Astrocyte (in vitro differentiated cells and primary cell): ENCODE data around the gene TWSG1. TPM values are rescaled to one million over a fixed set of nuclear protein-coding genes. Genes with fewer than 3 reads are reported as not detected.

Experiments
- DNase-seq: peaks from one replicate; pipeline ENCODE4 v3.0.0-alpha.2; 2010; ENCODE audit warnings: low read depth
- FAIRE-seq: peaks from 2 replicates; lab custom pipeline; 2011; peaks lifted over from hg19 to GRCh38; lab: Jason Lieb, UNC
- H2AFZ ChIP-seq: 2 replicates; pipeline ENCODE4 v1.6.0; 2012; ENCODE audit warnings: low read depth, low read length, inconsistent platforms
- H3K27ac ChIP-seq: 2 replicates; pipeline ENCODE4 v1.5.1; 2011; ENCODE audit warnings: low read depth, low read length, inconsistent platforms
- H3K27me3 ChIP-seq: 2 replicates; pipeline ENCODE4 v1.6.0; 2011; ENCODE audit warnings: low read length, inconsistent platforms; ENCODE audit not compliant: insufficient read depth
- H3K36me3 ChIP-seq: 2 replicates; pipeline ENCODE4 v1.5.1; 2011; ENCODE audit warnings: low read length, inconsistent platforms; ENCODE audit not compliant: insufficient read depth
- H3K4me1 ChIP-seq: 2 replicates; pipeline ENCODE4 v1.5.1; 2011; ENCODE audit warnings: low read length, inconsistent platforms; ENCODE audit not compliant: insufficient read depth
- H3K4me2 ChIP-seq: 2 replicates; pipeline ENCODE4 v1.6.0; 2012; ENCODE audit warnings: low read length, inconsistent platforms
- H3K4me3 ChIP-seq: 2 replicates; pipeline ENCODE4 v1.5.1; 2011; ENCODE audit warnings: low read depth, mild to moderate bottlenecking, low read length, inconsistent platforms; ENCODE audit not compliant: insufficient read depth
- H3K79me2 ChIP-seq: 2 replicates; pipeline ENCODE4 v1.6.0; 2012; ENCODE audit warnings: mild to moderate bottlenecking, low read length, inconsistent platforms; ENCODE audit not compliant: insufficient read depth
- H3K9ac ChIP-seq: 2 replicates; pipeline ENCODE4 v1.6.0; 2012; ENCODE audit warnings: mild to moderate bottlenecking, low read length, inconsistent platforms
- H3K9me3 ChIP-seq: 2 replicates; pipeline ENCODE4 v1.5.1; 2012; ENCODE audit warnings: low read depth, mild to moderate bottlenecking, low read length, inconsistent platforms; ENCODE audit not compliant: insufficient read depth
- H4K20me1 ChIP-seq: 2 replicates; pipeline ENCODE4 v1.6.0; 2012; ENCODE audit warnings: low read length, inconsistent platforms; ENCODE audit not compliant: insufficient read depth
- H3K27ac Mint-ChIP-seq: one replicate; pipeline ENCODE4 v1.8.0; 2021; ENCODE audit warnings: mild to moderate bottlenecking, mixed read lengths; ENCODE audit not compliant: unreplicated experiment
- H3K27me3 Mint-ChIP-seq: one replicate; pipeline ENCODE4 v1.8.0; 2021; ENCODE audit warnings: low read depth, mixed read lengths; ENCODE audit not compliant: unreplicated experiment
- H3K36me3 Mint-ChIP-seq: one replicate; pipeline ENCODE4 v1.8.0; 2021; ENCODE audit warnings: low read depth, mixed read lengths; ENCODE audit not compliant: unreplicated experiment
- H3K4me1 Mint-ChIP-seq: one replicate; pipeline ENCODE4 v1.8.0; 2021; ENCODE audit warnings: low read depth, mixed read lengths; ENCODE audit not compliant: unreplicated experiment
- H3K4me3 Mint-ChIP-seq: one replicate; pipeline ENCODE4 v1.8.0; 2021; ENCODE audit warnings: mild to moderate bottlenecking, moderate library complexity, mixed read lengths; ENCODE audit not compliant: unreplicated experiment
- H3K9me3 Mint-ChIP-seq: one replicate; pipeline ENCODE4 v1.8.0; 2021; ENCODE audit warnings: mild to moderate bottlenecking, mixed read lengths; ENCODE audit not compliant: unreplicated experiment
- EZH2 ChIP-seq: IDR thresholded peaks from 2 replicates; pipeline ENCODE4 v1.6.1; 2012; ENCODE audit warnings: mild to moderate bottlenecking, low read length, inconsistent platforms; ENCODE audit not compliant: insufficient read depth
- total RNA-seq: library from RNA; stranded (reverse); gene quantifications from 2 replicates; pipeline ENCODE4 v1.2.1, GENCODE V29; 2021
- TF ChIP-seq, protein P1 (sequence below): IDR thresholded peaks from 2 replicates; pipeline ENCODE4 v1.5.1; 2011; ENCODE audit warnings: low read depth, mild to moderate bottlenecking, inconsistent platforms, low read length, moderate library complexity; ENCODE audit not compliant: insufficient read depth

TWSG1 gene
- total RNA-seq, 1 donor from 2014 or later = 48.4 TPM

DNA sequence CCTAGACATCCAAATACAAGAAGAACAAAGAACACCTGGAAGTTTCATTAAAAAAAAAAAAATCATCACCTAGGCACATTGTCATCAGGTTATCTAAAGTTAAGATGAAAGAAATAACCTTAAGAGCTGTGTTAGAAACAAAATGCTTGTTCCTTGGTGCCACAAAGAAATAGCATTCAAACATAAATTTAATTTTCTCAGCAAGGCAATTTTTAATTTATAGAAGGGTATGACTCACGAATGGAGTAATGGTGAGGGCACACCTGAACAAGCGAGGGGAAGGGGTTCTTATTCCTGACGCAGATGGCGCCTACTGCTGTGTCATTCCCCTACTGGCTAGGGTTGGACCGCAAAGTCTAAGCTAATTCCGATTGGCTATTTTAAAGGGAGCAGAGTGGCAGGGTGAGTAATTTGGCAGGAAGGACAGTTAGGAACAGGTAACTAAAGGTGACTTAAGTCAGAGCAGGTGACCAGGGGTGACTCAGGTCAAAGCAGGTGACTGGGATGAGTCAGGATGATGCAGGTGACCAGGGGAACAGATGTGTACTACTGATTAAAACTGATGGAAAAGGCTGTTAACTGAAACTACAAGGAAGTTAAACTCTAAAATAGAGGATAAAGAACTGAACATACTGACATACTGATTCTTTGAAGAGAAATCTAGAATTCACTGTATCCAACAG, 30.0 kb upstream of the TWSG1 start:
- Histone ChIP-seq H3K4me2 (no peak overlapping the region), H3K4me3 (no peak overlapping the region), H3K9me3 (peaks cover 3% of the 10 kb centered on the region), H3K79me2 (no peaks in the 10 kb centered on the region), H2AFZ (no peak overlapping the region), H3K9ac (no peak overlapping the region), H4K20me1 (no peaks in the 10 kb centered on the region), H3K36me3 (no peaks in the 10 kb centered on the region), H3K27me3 (no peaks in the 10 kb centered on the region), H3K4me1 (no peaks in the 10 kb centered on the region), H3K27ac (no peak overlapping the region)
- FAIRE-seq (no peak), DNase-seq (no peak)
- peaks cover 15% of the 10 kb centered on the region for H3K9me3 Mint-ChIP-seq
- H3K36me3 Mint-ChIP-seq = peaks cover 3% of the 10 kb centered on the region
- TF ChIP-seq, protein P1, sequence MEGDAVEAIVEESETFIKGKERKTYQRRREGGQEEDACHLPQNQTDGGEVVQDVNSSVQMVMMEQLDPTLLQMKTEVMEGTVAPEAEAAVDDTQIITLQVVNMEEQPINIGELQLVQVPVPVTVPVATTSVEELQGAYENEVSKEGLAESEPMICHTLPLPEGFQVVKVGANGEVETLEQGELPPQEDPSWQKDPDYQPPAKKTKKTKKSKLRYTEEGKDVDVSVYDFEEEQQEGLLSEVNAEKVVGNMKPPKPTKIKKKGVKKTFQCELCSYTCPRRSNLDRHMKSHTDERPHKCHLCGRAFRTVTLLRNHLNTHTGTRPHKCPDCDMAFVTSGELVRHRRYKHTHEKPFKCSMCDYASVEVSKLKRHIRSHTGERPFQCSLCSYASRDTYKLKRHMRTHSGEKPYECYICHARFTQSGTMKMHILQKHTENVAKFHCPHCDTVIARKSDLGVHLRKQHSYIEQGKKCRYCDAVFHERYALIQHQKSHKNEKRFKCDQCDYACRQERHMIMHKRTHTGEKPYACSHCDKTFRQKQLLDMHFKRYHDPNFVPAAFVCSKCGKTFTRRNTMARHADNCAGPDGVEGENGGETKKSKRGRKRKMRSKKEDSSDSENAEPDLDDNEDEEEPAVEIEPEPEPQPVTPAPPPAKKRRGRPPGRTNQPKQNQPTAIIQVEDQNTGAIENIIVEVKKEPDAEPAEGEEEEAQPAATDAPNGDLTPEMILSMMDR = no peak
- no peak for TF ChIP-seq EZH2
- no peaks in the 10 kb centered on the region for H3K4me1 Mint-ChIP-seq
- H3K4me3 Mint-ChIP-seq = no peak overlapping the region
- no peaks in the 10 kb centered on the region for H3K27me3 Mint-ChIP-seq
- no peak overlapping the region for H3K27ac Mint-ChIP-seq

DNA sequence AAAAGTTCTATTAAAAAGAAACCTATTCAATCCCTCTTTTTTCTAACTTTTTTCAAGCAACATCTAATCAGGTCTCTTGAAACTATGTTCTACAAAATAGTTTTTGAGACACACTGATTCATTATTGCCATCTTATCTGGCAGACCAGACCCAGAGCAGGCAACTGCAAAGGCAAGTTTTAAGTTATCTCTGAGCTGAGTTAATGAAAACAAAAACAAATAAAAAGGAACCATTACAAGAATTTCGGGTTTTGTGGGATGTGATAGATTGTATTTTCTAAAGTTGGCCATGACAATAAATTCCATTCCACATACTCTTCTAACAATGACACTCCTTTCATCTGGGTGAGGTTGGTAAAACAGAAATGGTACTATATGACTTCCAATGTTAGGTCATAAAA, 15.2 kb upstream of the TWSG1 start:
- H3K4me1 ChIP-seq = peaks cover 5% of the 10 kb centered on the region
- H3K9me3 ChIP-seq = no peaks in the 10 kb centered on the region
- no peak overlapping the region for H3K4me3 Mint-ChIP-seq
- H3K9ac ChIP-seq = no peak overlapping the region
- H3K36me3 Mint-ChIP-seq = peaks cover 5% of the 10 kb centered on the region
- H4K20me1 ChIP-seq = no peaks in the 10 kb centered on the region
- H3K4me3 ChIP-seq = no peak overlapping the region
- no peaks in the 10 kb centered on the region for H3K79me2 ChIP-seq
- DNase-seq (peak; percentile 79), FAIRE-seq (no peak)
- H3K27me3 ChIP-seq = no peaks in the 10 kb centered on the region
- no peaks in the 10 kb centered on the region for H3K36me3 ChIP-seq
- H3K27ac Mint-ChIP-seq = no peak overlapping the region
- H3K27ac ChIP-seq = no peak overlapping the region
- no peak overlapping the region for H3K4me2 ChIP-seq
- H3K4me1 Mint-ChIP-seq = peaks cover 7% of the 10 kb centered on the region
- no peaks in the 10 kb centered on the region for H3K27me3 Mint-ChIP-seq
- no peak overlapping the region for H2AFZ ChIP-seq
- TF ChIP-seq EZH2 = no peak
- TF ChIP-seq, protein P1 = no peak
- peaks cover 2% of the 10 kb centered on the region for H3K9me3 Mint-ChIP-seq

DNA sequence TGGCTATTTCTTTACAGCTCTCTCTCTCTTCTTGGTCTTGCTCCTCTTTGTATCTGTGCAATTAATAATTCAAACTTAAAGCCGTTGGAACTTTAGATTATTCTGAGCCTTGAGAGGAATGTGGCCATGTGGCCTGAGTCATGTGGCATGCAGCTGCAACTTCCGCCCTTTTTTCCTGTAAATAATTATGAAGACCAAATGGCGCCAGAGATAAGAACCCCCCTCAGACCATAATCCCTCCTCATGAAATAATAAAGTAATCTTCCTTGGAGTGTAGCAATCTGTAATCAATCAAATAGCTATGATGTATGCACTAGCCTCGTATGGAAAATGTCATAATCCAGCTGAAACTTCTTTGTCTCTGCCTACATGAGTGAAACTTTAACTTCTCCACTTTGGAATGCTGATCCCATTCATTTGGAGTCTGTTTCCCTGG, 13.5 kb upstream of the TWSG1 start:
- H4K20me1 ChIP-seq = no peaks in the 10 kb centered on the region
- Mint-ChIP-seq H3K4me3 (no peak overlapping the region), H3K9me3 (peaks cover 2% of the 10 kb centered on the region), H3K27ac (no peak overlapping the region), H3K36me3 (peaks cover 5% of the 10 kb centered on the region), H3K4me1 (peaks cover 7% of the 10 kb centered on the region), H3K27me3 (peaks cover under 1% of the 10 kb centered on the region)
- FAIRE-seq = no peak
- H2AFZ ChIP-seq = no peak overlapping the region
- peaks cover 7% of the 10 kb centered on the region for H3K4me1 ChIP-seq
- no peak overlapping the region for H3K9ac ChIP-seq
- no peak overlapping the region for H3K27ac ChIP-seq
- no peaks in the 10 kb centered on the region for H3K36me3 ChIP-seq
- H3K27me3 ChIP-seq = no peaks in the 10 kb centered on the region
- no peaks in the 10 kb centered on the region for H3K79me2 ChIP-seq
- DNase-seq = peak; percentile 78
- H3K4me2 ChIP-seq = no peak overlapping the region
- no peaks in the 10 kb centered on the region for H3K9me3 ChIP-seq
- H3K4me3 ChIP-seq = no peak overlapping the region
- TF ChIP-seq, protein P1 = no peak
- TF ChIP-seq EZH2 = no peak
